Measurements from ENCODE around the gene ADPRM. TPM values are rescaled to one million over a fixed set of nuclear protein-coding genes. Genes with fewer than 3 reads are reported as not detected.

The ADPRM gene
- polyA plus RNA-seq, 1 donor (not counting 4 experiments of a cell fraction or from before 2014, with no cell fraction given): 15.0 TPM

- Histone ChIP-seq H3K27me3 (ENCODE audit: control insufficient read depth, extremely low read depth, insufficient read depth, low read length) (no peaks in the 10 kb centered on the region), H3K4me2 (ENCODE audit: control insufficient read depth, extremely low read depth, insufficient read depth, low read depth, low read length) (no peak overlapping the region), H3K9me1 (ENCODE audit: control insufficient read depth, extremely low read depth, insufficient read depth, low read length) (no peaks in the 10 kb centered on the region), H3K27ac (ENCODE audit: control insufficient read depth, insufficient read depth, low read length) (no peak overlapping the region), H3K4me1 (ENCODE audit: control insufficient read depth, extremely low read depth, insufficient read depth, low read length) (no peaks in the 10 kb centered on the region), H3K9me3 (ENCODE audit: control insufficient read depth, low read depth, low read length) (no peaks in the 10 kb centered on the region), H3K9ac (ENCODE audit: control insufficient read depth, extremely low read depth, insufficient read depth, low read length) (no peak overlapping the region), H3K79me2 (ENCODE audit: control insufficient read depth, insufficient read depth, low read length) (no peaks in the 10 kb centered on the region), H4K20me1 (ENCODE audit: control insufficient read depth, extremely low read depth, insufficient read depth, low read length) (no peaks in the 10 kb centered on the region), H3K36me3 (ENCODE audit: control insufficient read depth in 2 of 2, extremely low read depth in 1 of 2, insufficient read depth in 2 of 2, low read length in 2 of 2) (no peaks in the 10 kb centered on the region), H3K4me3 (ENCODE audit: control insufficient read depth in 2 of 3, extremely low read depth in 1 of 3, insufficient read depth in 2 of 3, low read depth in 1 of 3, low read length in 3 of 3) (no peak overlapping the region), H2AFZ (ENCODE audit: control insufficient read depth, low read length) (no peak overlapping the region)
- TF ChIP-seq EZH2 (IDR thresholded peaks at IDR 0.05; ENCODE audit: low read length) (no peak), CTCF (optimal IDR thresholded peaks at IDR 0.05 in 1 of 3, IDR thresholded peaks at IDR 0.05 in 1 of 3, conservative IDR thresholded peaks at IDR 0.05 in 1 of 3; ENCODE audit: extremely low read depth in 1 of 3, insufficient read depth in 2 of 3, low read length in 3 of 3) (no peak)
- FAIRE-seq: no peak
- dilution Hi-C loops (cut with MboI; ENCODE audit: extremely low pct_ligation_motif_present, low sequenced_read_pairs): no loop called here
- no peak for DNase-seq (ENCODE audit: low read depth, low spot score)
These were observed 45.5 kb upstream of the ADPRM start for GRCh38 chr17:10651927-10652326.

- H3K4me2 ChIP-seq (ENCODE audit: control insufficient read depth, extremely low read depth, insufficient read depth, low read depth, low read length): no peak overlapping the region
- FAIRE-seq: no peak
- H3K4me3 ChIP-seq (ENCODE audit: control insufficient read depth in 2 of 3, extremely low read depth in 1 of 3, insufficient read depth in 2 of 3, low read depth in 1 of 3, low read length in 3 of 3): no peak overlapping the region
- H2AFZ ChIP-seq (ENCODE audit: control insufficient read depth, low read length): no peak overlapping the region
- H3K27me3 ChIP-seq (ENCODE audit: control insufficient read depth, extremely low read depth, insufficient read depth, low read length): no peaks in the 10 kb centered on the region
- no peaks in the 10 kb centered on the region for H3K79me2 ChIP-seq (ENCODE audit: control insufficient read depth, insufficient read depth, low read length)
- dilution Hi-C loops (cut with MboI; ENCODE audit: extremely low pct_ligation_motif_present, low sequenced_read_pairs): no loop called here
- no peaks in the 10 kb centered on the region for H3K9me3 ChIP-seq (ENCODE audit: control insufficient read depth, low read depth, low read length)
- H3K4me1 ChIP-seq (ENCODE audit: control insufficient read depth, extremely low read depth, insufficient read depth, low read length): no peaks in the 10 kb centered on the region
- H4K20me1 ChIP-seq (ENCODE audit: control insufficient read depth, extremely low read depth, insufficient read depth, low read length): no peaks in the 10 kb centered on the region
- H3K36me3 ChIP-seq (ENCODE audit: control insufficient read depth in 2 of 2, extremely low read depth in 1 of 2, insufficient read depth in 2 of 2, low read length in 2 of 2): no peaks in the 10 kb centered on the region
- H3K9me1 ChIP-seq (ENCODE audit: control insufficient read depth, extremely low read depth, insufficient read depth, low read length): no peaks in the 10 kb centered on the region
- H3K9ac ChIP-seq (ENCODE audit: control insufficient read depth, extremely low read depth, insufficient read depth, low read length): no peak overlapping the region
- DNase-seq (ENCODE audit: low read depth, low spot score): no peak
- TF ChIP-seq EZH2 (IDR thresholded peaks at IDR 0.05; ENCODE audit: low read length) (no peak), CTCF (optimal IDR thresholded peaks at IDR 0.05 in 1 of 3, IDR thresholded peaks at IDR 0.05 in 1 of 3, conservative IDR thresholded peaks at IDR 0.05 in 1 of 3; ENCODE audit: extremely low read depth in 1 of 3, insufficient read depth in 2 of 3, low read length in 3 of 3) (no peak)
- H3K27ac ChIP-seq (ENCODE audit: control insufficient read depth, insufficient read depth, low read length): no peak overlapping the region
These were observed 44.3 kb upstream of the ADPRM start for GRCh38 chr17:10652984-10653659.
